CD8-positive, alpha-beta memory T cell (primary cell): ENCODE measurements around the gene DTX1. TPM values are rescaled to one million over a fixed set of nuclear protein-coding genes. Genes with fewer than 3 reads are reported as not detected.
"Not testable (repeated sequence)": the region's sequence is repeated elsewhere in the genome, so short reads cannot be mapped to it uniquely, and the experiment has no call there.

ENCODE experiments used
- CTCF ChIA-PET: fragments of 350-600 bp; sonication (Branson Sonifier 250); formaldehyde crosslinking; loops from one replicate; lab custom pipeline; 2021; ENCODE audit warnings: antibody characterized with exemption; lab: Charles Lee
- POLR2A ChIA-PET: fragments of 350-600 bp; sonication (Branson Sonifier 250); formaldehyde crosslinking; loops from one replicate; lab custom pipeline; 2021; ENCODE audit warnings: antibody characterized with exemption; lab: Charles Lee
- DNase-seq, 5 donors: peaks; one replicate each; pipeline versions ENCODE4 v3.0.0 to v3.0.0-alpha.2; 2020 to 2022; ENCODE audit warnings: mixed read lengths in 1 of 5
- H3K27ac ChIP-seq: one replicate; pipeline ENCODE4 v1.7.0; 2013; ENCODE audit warnings: low read depth, mild to moderate bottlenecking, low read length, moderate library complexity
- H3K27me3 ChIP-seq: 2 replicates; pipeline ENCODE4 v1.7.0; 2013; ENCODE audit warnings: low read length, mild to moderate bottlenecking; ENCODE audit not compliant: insufficient read depth, poor library complexity, severe bottlenecking
- H3K36me3 ChIP-seq: 2 replicates; pipeline ENCODE4 v1.7.0; 2013; ENCODE audit warnings: mild to moderate bottlenecking, low read length, moderate library complexity; ENCODE audit not compliant: insufficient read depth
- H3K4me1 ChIP-seq: 2 replicates; pipeline ENCODE4 v1.7.0; 2013; ENCODE audit warnings: mild to moderate bottlenecking, low read length, moderate library complexity; ENCODE audit not compliant: insufficient read depth
- H3K4me3 ChIP-seq: 2 replicates; pipeline ENCODE4 v1.7.0; 2013; ENCODE audit warnings: mild to moderate bottlenecking, low read length
- H3K9me3 ChIP-seq: 2 replicates; pipeline ENCODE4 v1.7.0; 2013; ENCODE audit warnings: mild to moderate bottlenecking, low read length
- H3K27ac Mint-ChIP-seq, 8 donors: one replicate each; pipeline ENCODE4 v1.8.0; 2020 to 2021; ENCODE audit warnings: mixed read lengths in 8 of 8, mild to moderate bottlenecking in 6 of 8, inconsistent platforms in 3 of 8, moderate library complexity in 3 of 8
- H3K27me3 Mint-ChIP-seq, 2 donors: one replicate each; pipeline ENCODE4 v1.8.0; 2020 to 2021; ENCODE audit warnings: mixed read lengths in 2 of 2, mild to moderate bottlenecking in 1 of 2, moderate library complexity in 1 of 2
- H3K36me3 Mint-ChIP-seq, 3 donors: one replicate each; pipeline ENCODE4 v1.8.0; 2020 to 2021; ENCODE audit warnings: mixed read lengths in 3 of 3, inconsistent platforms in 1 of 3, mild to moderate bottlenecking in 1 of 3
- H3K4me1 Mint-ChIP-seq, 3 donors: one replicate each; pipeline ENCODE4 v1.8.0; 2020 to 2021; ENCODE audit warnings: mixed read lengths in 3 of 3, inconsistent platforms in 1 of 3, mild to moderate bottlenecking in 1 of 3
- H3K4me3 Mint-ChIP-seq, 7 donors: one replicate each; pipeline ENCODE4 v1.8.0; 2020 to 2021; ENCODE audit warnings: mixed read lengths in 7 of 7, mild to moderate bottlenecking in 6 of 7, moderate library complexity in 4 of 7, inconsistent platforms in 2 of 7
- H3K9me3 Mint-ChIP-seq, 5 donors: one replicate each; pipeline ENCODE4 v1.8.0; 2020 to 2022; ENCODE audit warnings: mixed read lengths in 5 of 5, mild to moderate bottlenecking in 3 of 5, moderate library complexity in 2 of 5, inconsistent platforms in 1 of 5
- polyA plus RNA-seq: library from polyadenylated mRNA; unstranded; fragments of 300-500 nt; fragmentation: Illumina TruSeq; gene quantifications from one replicate; pipeline ENCODE4 v1.2.3, GENCODE V29; 2021
- total RNA-seq, 2 experiments: library from RNA; stranded (reverse); gene quantifications; one replicate each; pipeline ENCODE4 v1.2.3, GENCODE V29; 2021

DTX1 gene
- total and polyA plus RNA-seq, 3 experiments from 2014 or later, result 0.98 to 2.2 (median 2.0) TPM

DNA sequence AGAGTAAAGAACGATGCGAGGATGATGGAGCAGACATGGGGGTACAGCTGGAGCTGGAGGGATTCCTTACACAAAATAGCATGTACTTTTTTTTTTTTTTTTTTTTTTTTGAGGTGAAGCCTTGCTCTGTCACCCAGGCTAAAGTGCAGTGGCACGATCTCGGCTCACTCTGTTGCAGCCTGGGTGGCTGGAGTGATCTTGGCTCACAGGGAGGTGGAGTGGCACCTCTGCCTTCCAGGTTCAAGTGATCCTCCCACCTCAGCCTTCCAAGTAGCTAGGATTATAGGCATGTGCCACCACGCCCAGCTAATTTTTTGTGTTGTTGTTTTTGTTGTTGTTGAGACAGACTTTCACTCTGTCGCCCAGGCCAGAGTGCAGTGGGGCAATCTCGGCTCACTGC lies 84.2 kb downstream of the DTX1 start:
- peaks cover 7 to 19% of the 10 kb centered on the region in 2 donors for H3K27me3 Mint-ChIP-seq
- Histone ChIP-seq H3K27me3 (no peaks in the 10 kb centered on the region), H3K9me3 (no peaks in the 10 kb centered on the region), H3K4me3 (no peak overlapping the region), H3K4me1 (peaks cover 8% of the 10 kb centered on the region), H3K36me3 (no peaks in the 10 kb centered on the region), H3K27ac (no peak overlapping the region)
- H3K4me3 Mint-ChIP-seq, result no peak overlapping the region
- POLR2A ChIA-PET, result no interaction called here
- H3K27ac Mint-ChIP-seq, result peak overlapping the region in 2 of 8 donors; percentile 2 to 52
- peaks cover 2 to 13% (median 11%) of the 10 kb centered on the region in 3 donors for H3K4me1 Mint-ChIP-seq
- no peak for DNase-seq
- H3K9me3 Mint-ChIP-seq, result no peaks in the 10 kb centered on the region
- CTCF ChIA-PET, result interaction anchor here (1.1 kb wide), 1 partner anchor 19 kb away, joined by 3 read pairs; no protein-coding TSS in a partner anchor
- H3K36me3 Mint-ChIP-seq, result no peaks in the 10 kb centered on the region

DNA sequence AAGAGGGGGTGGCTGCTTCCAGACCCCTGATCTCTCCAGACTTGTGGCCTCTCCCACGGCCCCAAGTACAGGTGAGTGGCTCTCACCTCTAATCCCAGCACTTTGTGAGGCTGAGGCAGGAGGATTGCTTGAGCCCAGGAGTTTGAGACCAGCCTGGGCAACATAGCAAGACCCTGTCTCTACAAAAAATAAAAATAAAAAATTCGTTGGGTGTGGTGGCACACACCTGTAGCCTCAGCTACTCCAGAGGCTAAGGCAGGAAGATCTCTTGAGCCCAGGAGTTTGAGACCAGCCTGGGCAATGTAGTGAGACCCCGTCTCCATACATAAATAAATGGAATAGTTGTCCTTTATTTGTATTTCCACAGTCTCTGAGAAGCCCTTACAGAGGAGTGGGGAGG lies 85.2 kb downstream of the DTX1 start:
- H3K36me3 ChIP-seq, DNase-seq, H3K4me3 ChIP-seq, H3K4me3 Mint-ChIP-seq, H3K27ac Mint-ChIP-seq, H3K27me3 Mint-ChIP-seq, POLR2A ChIA-PET, H3K9me3 ChIP-seq, H3K36me3 Mint-ChIP-seq, H3K4me1 ChIP-seq, H3K9me3 Mint-ChIP-seq, H3K27me3 ChIP-seq, CTCF ChIA-PET, H3K27ac ChIP-seq, H3K4me1 Mint-ChIP-seq: not testable (repeated sequence)

DNA sequence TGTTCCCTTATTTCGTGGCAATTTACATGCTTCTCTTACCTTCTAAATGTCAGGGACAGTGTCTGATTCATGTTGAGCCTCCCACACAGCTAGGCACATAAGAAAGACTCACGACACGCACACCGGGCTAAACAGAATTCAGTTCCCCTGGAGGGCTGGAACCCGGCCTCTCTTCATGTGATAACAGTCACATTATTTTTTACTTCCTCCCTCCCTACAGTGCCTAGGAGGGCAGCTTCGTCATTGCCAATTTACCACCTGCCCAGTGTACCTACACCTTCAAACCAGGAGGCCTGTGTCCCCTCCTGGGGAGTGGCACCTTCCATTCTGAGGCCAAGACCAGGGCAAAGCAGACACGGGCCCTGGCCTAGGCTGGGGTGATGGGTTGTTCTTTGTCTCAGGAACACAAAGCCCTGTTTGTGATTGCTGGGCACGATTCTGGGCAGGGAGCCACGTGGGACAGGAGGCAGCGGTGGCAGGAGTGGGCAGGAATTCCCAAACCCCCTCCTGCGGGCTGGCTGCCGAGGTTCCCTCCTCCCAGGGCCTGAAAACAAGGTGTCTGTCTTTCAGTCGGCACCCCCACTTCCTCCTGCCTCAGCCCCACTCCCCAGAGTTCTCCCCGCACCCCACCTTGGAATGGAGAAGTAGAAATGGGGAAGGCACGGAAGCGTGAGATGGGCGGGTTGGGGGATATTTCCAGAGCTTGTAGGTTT lies 85.8 kb downstream of the DTX1 start:
- Histone ChIP-seq H3K36me3 (no peaks in the 10 kb centered on the region), H3K27me3 (no peaks in the 10 kb centered on the region), H3K4me3 (no peak overlapping the region), H3K27ac (no peak overlapping the region), H3K9me3 (no peaks in the 10 kb centered on the region), H3K4me1 (no peaks in the 10 kb centered on the region)
- Mint-ChIP-seq H3K36me3 (no peaks in the 10 kb centered on the region), H3K27me3 (peaks cover 6 to 7% of the 10 kb centered on the region in 2 donors), H3K4me3 (no peak overlapping the region), H3K9me3 (peaks cover 0 to 4% (median 0%) of the 10 kb centered on the region in 5 donors), H3K27ac (peak overlapping the region in 1 of 8 donors; percentile 17), H3K4me1 (no peaks in the 10 kb centered on the region)
- ChIA-PET CTCF (no interaction called here), POLR2A (no interaction called here)
- DNase-seq, result no peak

DNA sequence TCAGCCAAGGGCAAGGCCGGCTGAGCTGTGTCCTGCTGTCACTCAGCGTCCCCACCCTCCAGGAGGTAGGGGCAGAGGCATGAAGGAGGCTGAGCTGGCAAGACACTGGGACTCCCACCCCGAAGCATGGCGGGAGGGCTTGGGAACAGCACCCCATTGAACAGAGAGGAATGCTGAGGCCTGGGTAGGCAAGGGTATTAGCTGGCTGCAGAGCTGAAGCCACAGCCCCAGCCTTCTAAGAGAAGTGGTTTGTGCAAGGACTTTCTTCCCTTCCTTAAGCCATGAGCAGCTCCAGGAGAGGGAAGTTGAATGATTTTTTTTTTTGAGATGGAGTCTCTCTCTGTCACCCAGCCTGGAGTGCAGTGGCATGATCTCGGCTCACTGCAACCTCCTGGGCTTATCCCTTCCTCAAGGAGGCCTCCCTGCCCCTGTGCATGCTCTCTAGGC lies 86.4 kb downstream of the DTX1 start:
- ChIA-PET CTCF (no interaction called here), POLR2A (no interaction called here)
- H3K36me3 Mint-ChIP-seq, result no peaks in the 10 kb centered on the region
- Histone ChIP-seq H3K4me3 (no peak overlapping the region), H3K36me3 (no peaks in the 10 kb centered on the region), H3K27ac (no peak overlapping the region), H3K27me3 (no peaks in the 10 kb centered on the region), H3K4me1 (no peaks in the 10 kb centered on the region), H3K9me3 (no peaks in the 10 kb centered on the region)
- peaks cover 0 to 6% (median 0%) of the 10 kb centered on the region in 5 donors for H3K9me3 Mint-ChIP-seq
- peaks cover 8 to 9% of the 10 kb centered on the region in 2 donors for H3K27me3 Mint-ChIP-seq
- H3K27ac Mint-ChIP-seq, result no peak overlapping the region
- no peaks in the 10 kb centered on the region for H3K4me1 Mint-ChIP-seq
- DNase-seq, result no peak
- no peak overlapping the region for H3K4me3 Mint-ChIP-seq

DNA sequence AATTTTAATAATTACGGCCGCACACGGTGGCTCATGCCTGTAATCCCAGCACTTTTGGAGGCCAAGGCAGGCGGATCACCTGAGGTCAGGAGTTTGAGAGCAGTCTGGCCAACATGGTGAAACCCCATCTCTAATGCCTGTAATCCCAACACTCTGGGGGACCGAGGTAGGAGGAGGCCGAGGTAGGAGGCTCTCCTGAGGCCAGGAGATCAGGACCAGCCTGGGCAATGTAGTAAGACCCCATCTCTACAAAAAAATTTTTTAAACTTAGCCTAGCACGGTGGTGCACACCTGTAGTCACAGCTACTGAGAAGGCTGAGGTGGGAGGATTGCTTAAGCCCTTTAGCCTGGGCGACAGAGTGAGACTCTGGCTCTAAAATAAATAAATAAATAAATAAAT lies 87.4 kb downstream of the DTX1 start:
- no peaks in the 10 kb centered on the region for H3K4me1 Mint-ChIP-seq
- DNase-seq, result no peak
- no peaks in the 10 kb centered on the region for H3K36me3 ChIP-seq
- no peaks in the 10 kb centered on the region for H3K9me3 ChIP-seq
- H3K4me1 ChIP-seq, result no peaks in the 10 kb centered on the region
- H3K27me3 ChIP-seq, result no peaks in the 10 kb centered on the region
- H3K36me3 Mint-ChIP-seq, result no peaks in the 10 kb centered on the region
- H3K27ac Mint-ChIP-seq, result no peak overlapping the region
- H3K4me3 Mint-ChIP-seq, result no peak overlapping the region
- ChIA-PET POLR2A (no interaction called here), CTCF (no interaction called here)
- peaks cover 0 to 6% (median 0%) of the 10 kb centered on the region in 5 donors for H3K9me3 Mint-ChIP-seq
- no peak overlapping the region for H3K27ac ChIP-seq
- no peak overlapping the region for H3K4me3 ChIP-seq
- H3K27me3 Mint-ChIP-seq, result peaks cover 4 to 5% of the 10 kb centered on the region in 2 donors

DNA sequence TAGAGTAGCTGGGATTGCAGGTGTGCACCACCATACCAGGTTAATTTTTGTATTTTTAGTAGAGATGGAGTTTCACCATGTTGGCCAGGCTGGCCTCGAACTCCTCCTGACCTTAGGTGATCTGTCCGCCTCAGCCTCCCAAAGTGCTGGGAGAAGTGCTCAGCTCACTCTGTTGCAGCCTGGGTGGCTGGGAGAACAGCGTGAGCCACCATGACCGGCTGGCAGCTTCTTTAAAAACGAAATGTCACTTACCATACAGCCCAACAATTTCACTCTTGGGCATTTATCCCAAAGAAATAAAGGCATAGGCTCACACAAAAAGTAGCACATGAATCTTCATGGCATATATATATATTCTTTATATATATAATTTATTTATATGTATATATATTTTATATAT lies 88.3 kb downstream of the DTX1 start:
- ChIA-PET POLR2A (no interaction called here), CTCF (no interaction called here)
- Histone ChIP-seq H3K9me3 (no peaks in the 10 kb centered on the region), H3K36me3 (no peaks in the 10 kb centered on the region), H3K4me3 (no peak overlapping the region), H3K27ac (no peak overlapping the region), H3K4me1 (no peaks in the 10 kb centered on the region), H3K27me3 (no peaks in the 10 kb centered on the region)
- H3K4me3 Mint-ChIP-seq, result no peak overlapping the region
- H3K4me1 Mint-ChIP-seq, result no peaks in the 10 kb centered on the region
- no peaks in the 10 kb centered on the region for H3K36me3 Mint-ChIP-seq
- peaks cover 0 to 6% (median 0%) of the 10 kb centered on the region in 5 donors for H3K9me3 Mint-ChIP-seq
- H3K27me3 Mint-ChIP-seq, result peaks cover 2 to 4% of the 10 kb centered on the region in 2 donors
- no peak overlapping the region for H3K27ac Mint-ChIP-seq
- DNase-seq, result no peak

DNA sequence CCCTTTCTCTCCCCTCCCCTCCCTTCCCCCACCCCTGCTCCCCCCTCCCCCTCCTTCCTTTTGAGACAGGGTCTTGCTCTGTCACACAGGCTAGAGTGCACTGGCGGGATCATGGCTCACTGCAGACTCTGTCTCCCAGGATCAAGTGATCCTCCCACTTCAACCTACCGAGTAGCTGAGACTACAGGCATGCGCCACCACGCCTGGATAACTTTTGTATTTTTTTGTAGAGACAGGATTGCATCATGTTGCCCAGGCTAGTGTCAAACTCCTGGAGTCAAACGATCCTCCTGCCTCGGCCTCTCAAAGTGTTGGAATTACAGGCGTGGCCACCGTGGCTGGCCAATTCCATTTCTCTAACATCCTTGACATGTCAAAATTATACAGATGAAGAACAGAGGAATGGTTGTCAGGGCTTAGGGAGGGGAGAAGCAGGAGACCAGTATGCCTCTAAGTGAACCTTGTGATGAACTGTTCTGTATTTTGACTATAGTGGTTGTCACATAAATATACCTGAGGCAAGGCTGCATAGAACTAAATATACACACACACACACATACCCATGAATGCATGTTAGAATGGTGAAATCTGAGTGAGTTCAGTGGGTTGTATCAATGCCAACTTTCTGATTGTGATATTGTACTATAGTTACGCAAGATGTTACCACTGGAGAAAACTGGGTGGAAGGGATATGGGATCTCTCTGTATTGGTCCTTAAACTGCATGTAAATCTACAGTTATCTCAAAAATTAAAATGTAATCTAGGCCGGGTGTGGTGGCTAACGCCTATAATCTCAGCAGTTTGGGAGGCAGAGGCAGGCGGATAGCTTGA lies 89.4 kb downstream of the DTX1 start:
- H3K27me3 Mint-ChIP-seq, result peaks cover 2 to 10% of the 10 kb centered on the region in 2 donors
- ChIA-PET POLR2A (no interaction called here), CTCF (no interaction called here)
- H3K27ac ChIP-seq, result no peak overlapping the region
- no peak overlapping the region for H3K4me3 Mint-ChIP-seq
- H3K27me3 ChIP-seq, result no peaks in the 10 kb centered on the region
- H3K9me3 ChIP-seq, result no peaks in the 10 kb centered on the region
- peaks cover 0 to 6% (median 0%) of the 10 kb centered on the region in 5 donors for H3K9me3 Mint-ChIP-seq
- no peaks in the 10 kb centered on the region for H3K36me3 Mint-ChIP-seq
- H3K27ac Mint-ChIP-seq, result no peak overlapping the region
- no peak for DNase-seq
- H3K36me3 ChIP-seq, result no peaks in the 10 kb centered on the region
- H3K4me3 ChIP-seq, result no peak overlapping the region
- no peaks in the 10 kb centered on the region for H3K4me1 ChIP-seq
- H3K4me1 Mint-ChIP-seq, result no peaks in the 10 kb centered on the region

DNA sequence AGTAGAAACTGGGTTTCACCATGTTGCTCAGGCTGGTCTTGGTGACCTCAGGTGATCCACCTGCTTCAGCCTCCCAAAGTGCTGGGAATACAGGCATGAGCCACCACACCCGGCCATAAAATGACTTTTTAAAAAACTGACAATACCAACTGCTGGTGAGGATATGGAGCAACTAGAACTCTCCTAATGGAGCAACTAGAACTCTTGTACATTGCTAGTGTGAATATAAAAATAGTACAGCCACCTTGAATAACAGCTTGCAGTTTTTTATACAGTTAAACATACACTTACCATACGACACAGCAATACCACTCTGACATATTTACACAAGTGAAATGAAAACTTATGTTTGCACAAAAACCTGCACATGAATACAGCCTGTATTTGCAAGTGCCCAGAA lies 90.5 kb downstream of the DTX1 start:
- Mint-ChIP-seq H3K27ac (no peak overlapping the region), H3K27me3 (peaks cover 2 to 12% of the 10 kb centered on the region in 2 donors), H3K36me3 (no peaks in the 10 kb centered on the region), H3K4me3 (no peak overlapping the region), H3K4me1 (peaks cover under 1 to 2% (median under 1%) of the 10 kb centered on the region in 3 donors), H3K9me3 (peaks cover 0 to 6% (median 0%) of the 10 kb centered on the region in 5 donors)
- no peaks in the 10 kb centered on the region for H3K36me3 ChIP-seq
- H3K4me3 ChIP-seq, result no peak overlapping the region
- H3K9me3 ChIP-seq, result no peaks in the 10 kb centered on the region
- H3K27me3 ChIP-seq, result no peaks in the 10 kb centered on the region
- ChIA-PET CTCF (no interaction called here), POLR2A (no interaction called here)
- no peak for DNase-seq
- H3K4me1 ChIP-seq, result no peaks in the 10 kb centered on the region
- H3K27ac ChIP-seq, result no peak overlapping the region
